CD4-positive, CD25-positive, alpha-beta regulatory T cell (primary cell): ENCODE results near the gene PPT2. TPM values are rescaled to one million over a fixed set of nuclear protein-coding genes. Genes with fewer than 3 reads are reported as not detected.

Experiments
- ATAC-seq, 2 donors: fragments of 150-1000 bp; cut with Tn5 transposase; one replicate each; pipeline ENCODE4 v1.10.0; 2021; ENCODE audit warnings: low read depth in 2 of 2, moderate number of reproducible peaks in 2 of 2, moderate library complexity in 1 of 2
- DNase-seq, 3 donors: peaks; one replicate each; pipeline versions ENCODE4 v3.0.0 to v3.0.0-alpha.2; 2012 to 2022; ENCODE audit warnings: mixed read lengths in 1 of 3
- H3K27ac ChIP-seq: one replicate; pipeline ENCODE4 v1.7.0; 2013; ENCODE audit warnings: mild to moderate bottlenecking, low read length; ENCODE audit not compliant: insufficient read depth, poor library complexity, severe bottlenecking
- H3K27me3 ChIP-seq: one replicate; pipeline ENCODE4 v1.7.0; 2013; ENCODE audit warnings: low read length; ENCODE audit not compliant: control insufficient read depth, insufficient read depth
- H3K36me3 ChIP-seq: one replicate; pipeline ENCODE4 v1.7.0; 2013; ENCODE audit warnings: mild to moderate bottlenecking, low read length, moderate library complexity; ENCODE audit not compliant: control insufficient read depth, insufficient read depth
- H3K4me1 ChIP-seq: 2 replicates; pipeline ENCODE4 v1.7.0; 2013; ENCODE audit warnings: mild to moderate bottlenecking, low read length; ENCODE audit not compliant: insufficient read depth, control insufficient read depth, poor library complexity, severe bottlenecking
- H3K4me3 ChIP-seq: one replicate; pipeline ENCODE4 v1.7.0; 2013; ENCODE audit warnings: low read depth, mild to moderate bottlenecking, low read length, moderate library complexity
- H3K9me3 ChIP-seq, 2 experiments: 1 replicate in 1 of 2; 2 replicates in 1 of 2; pipeline ENCODE4 v1.7.0; 2013; ENCODE audit warnings: low read length in 2 of 2, mild to moderate bottlenecking in 1 of 2, moderate library complexity in 1 of 2; ENCODE audit not compliant: control insufficient read depth in 2 of 2
- H3K27ac Mint-ChIP-seq, 3 donors: one replicate each; pipeline ENCODE4 v1.8.0; 2020 to 2022; ENCODE audit warnings: mild to moderate bottlenecking in 3 of 3, mixed read lengths in 3 of 3, moderate library complexity in 2 of 3
- H3K27me3 Mint-ChIP-seq: one replicate; pipeline ENCODE4 v1.8.0; 2022; ENCODE audit warnings: mild to moderate bottlenecking, mixed read lengths
- H3K36me3 Mint-ChIP-seq: one replicate; pipeline ENCODE4 v1.8.0; 2020; ENCODE audit warnings: mixed read lengths
- H3K4me1 Mint-ChIP-seq, 4 donors: one replicate each; pipeline ENCODE4 v1.8.0; 2020 to 2022; ENCODE audit warnings: mixed read lengths in 4 of 4, mild to moderate bottlenecking in 1 of 4
- H3K4me3 Mint-ChIP-seq, 4 donors: one replicate each; pipeline ENCODE4 v1.8.0; 2020 to 2022; ENCODE audit warnings: mild to moderate bottlenecking in 4 of 4, mixed read lengths in 4 of 4, moderate library complexity in 3 of 4
- H3K9me3 Mint-ChIP-seq, 7 donors: one replicate each; pipeline ENCODE4 v1.8.0; 2020 to 2022; ENCODE audit warnings: mixed read lengths in 7 of 7, mild to moderate bottlenecking in 3 of 7, moderate library complexity in 2 of 7
- polyA plus RNA-seq, 4 donors: library from polyadenylated mRNA; unstranded; fragments of 300-500 nt; fragmentation: Illumina TruSeq; gene quantifications; one replicate each; pipeline ENCODE4 v1.2.3, GENCODE V29; 2021
- total RNA-seq: library from RNA; stranded (reverse); gene quantifications from one replicate; pipeline ENCODE4 v1.2.3, GENCODE V29; 2022

Gene PPT2
- total and polyA plus RNA-seq, 5 donors from 2014 or later = 3.1 to 6.2 (median 5.1) TPM

- Histone ChIP-seq H3K36me3 (peaks cover 7% of the 10 kb centered on the region), H3K9me3 (no peaks in the 10 kb centered on the region), H3K4me1 (peaks cover 5% of the 10 kb centered on the region), H3K27me3 (peaks cover 2% of the 10 kb centered on the region), H3K4me3 (no peak overlapping the region), H3K27ac (no peak overlapping the region)
- peaks cover 0 to 1% (median 0%) of the 10 kb centered on the region in 7 donors for H3K9me3 Mint-ChIP-seq
- ATAC-seq (no peak), DNase-seq (no peak)
- no peak overlapping the region for H3K4me3 Mint-ChIP-seq
- peak overlapping the region in 1 of 3 donors; percentile 9 for H3K27ac Mint-ChIP-seq
- H3K36me3 Mint-ChIP-seq = peaks cover 7% of the 10 kb centered on the region
- H3K4me1 Mint-ChIP-seq = peaks cover 0 to 24% (median 3%) of the 10 kb centered on the region in 4 donors
- peaks cover 12% of the 10 kb centered on the region for H3K27me3 Mint-ChIP-seq
These were observed 43.3 kb upstream of the PPT2 start for GRCh38 chr6:32110632-32111031.

GRCh38 chr6:32111424-32112066 is 42.4 kb upstream of the PPT2 start:
- peak overlapping the region; percentile 9 to 66 (median 42) for H3K27ac Mint-ChIP-seq
- H3K9me3 ChIP-seq = no peaks in the 10 kb centered on the region
- DNase-seq (no peak), ATAC-seq (no peak)
- peaks cover 0 to 24% (median 3%) of the 10 kb centered on the region in 4 donors for H3K4me1 Mint-ChIP-seq
- H3K4me3 Mint-ChIP-seq = no peak overlapping the region
- H3K4me3 ChIP-seq = no peak overlapping the region
- H3K9me3 Mint-ChIP-seq = peaks cover 0 to 1% (median 0%) of the 10 kb centered on the region in 7 donors
- peaks cover 16% of the 10 kb centered on the region for H3K36me3 ChIP-seq
- peaks cover 4% of the 10 kb centered on the region for H3K27me3 Mint-ChIP-seq
- no peak overlapping the region for H3K27ac ChIP-seq
- H3K36me3 Mint-ChIP-seq = peaks cover 9% of the 10 kb centered on the region
- peaks cover 5% of the 10 kb centered on the region for H3K4me1 ChIP-seq
- H3K27me3 ChIP-seq = no peaks in the 10 kb centered on the region

GRCh38 chr6:32112431-32112980 is 41.4 kb upstream of the PPT2 start:
- no peaks in the 10 kb centered on the region for H3K27me3 ChIP-seq
- H3K27ac Mint-ChIP-seq = peak overlapping the region; percentile 1 to 66 (median 62)
- no peak overlapping the region for H3K27ac ChIP-seq
- H3K4me1 Mint-ChIP-seq = peaks cover 0 to 23% (median 3%) of the 10 kb centered on the region in 4 donors
- H3K4me1 ChIP-seq = peaks cover 5% of the 10 kb centered on the region
- H3K4me3 ChIP-seq = no peak overlapping the region
- H3K9me3 ChIP-seq = no peaks in the 10 kb centered on the region
- H3K9me3 Mint-ChIP-seq = peaks cover 0 to 1% (median 0%) of the 10 kb centered on the region in 7 donors
- ATAC-seq (no peak), DNase-seq (no peak)
- H3K4me3 Mint-ChIP-seq = no peak overlapping the region
- H3K36me3 ChIP-seq = peaks cover 25% of the 10 kb centered on the region
- H3K27me3 Mint-ChIP-seq = peaks cover 4% of the 10 kb centered on the region
- H3K36me3 Mint-ChIP-seq = peaks cover 12% of the 10 kb centered on the region

GRCh38 chr6:32113386-32114352 is 40.3 kb upstream of the PPT2 start:
- peak overlapping the region; percentile 16 to 91 (median 55) for H3K27ac Mint-ChIP-seq

GRCh38 chr6:32114796-32115195 is 39.1 kb upstream of the PPT2 start:
- no peak overlapping the region for H3K4me3 Mint-ChIP-seq
- peaks cover 45% of the 10 kb centered on the region for H3K36me3 ChIP-seq
- peaks cover 2% of the 10 kb centered on the region for H3K27me3 Mint-ChIP-seq
- peaks cover 0 to 15% (median 14%) of the 10 kb centered on the region in 4 donors for H3K4me1 Mint-ChIP-seq
- no peak overlapping the region for H3K4me3 ChIP-seq
- H3K4me1 ChIP-seq = no peaks in the 10 kb centered on the region
- no peak overlapping the region for H3K27ac ChIP-seq
- no peak for DNase-seq
- no peaks in the 10 kb centered on the region for H3K27me3 ChIP-seq
- H3K36me3 Mint-ChIP-seq = peaks cover 24% of the 10 kb centered on the region
- H3K9me3 Mint-ChIP-seq = no peaks in the 10 kb centered on the region
- H3K27ac Mint-ChIP-seq = peak overlapping the region in 1 of 3 donors; percentile 65
- no peaks in the 10 kb centered on the region for H3K9me3 ChIP-seq
- no peak for ATAC-seq

More at GRCh38 chr6:32113386-32114352, 40.3 kb upstream of the PPT2 start:
- Mint-ChIP-seq H3K36me3 (peaks cover 14% of the 10 kb centered on the region), H3K4me3 (no peak overlapping the region), H3K9me3 (peaks cover 0 to 1% (median 0%) of the 10 kb centered on the region in 7 donors), H3K27me3 (peaks cover 4% of the 10 kb centered on the region), H3K4me1 (peaks cover 0 to 12% (median 5%) of the 10 kb centered on the region in 4 donors)
- H3K4me1 ChIP-seq = peaks cover 5% of the 10 kb centered on the region
- H3K4me3 ChIP-seq = no peak overlapping the region
- H3K36me3 ChIP-seq = peaks cover 35% of the 10 kb centered on the region
- no peak overlapping the region for H3K27ac ChIP-seq
- DNase-seq = no peak
- no peak for ATAC-seq
- no peaks in the 10 kb centered on the region for H3K9me3 ChIP-seq
- H3K27me3 ChIP-seq = no peaks in the 10 kb centered on the region

- Histone ChIP-seq H3K4me3 (no peak overlapping the region), H3K9me3 (no peaks in the 10 kb centered on the region), H3K4me1 (no peaks in the 10 kb centered on the region), H3K36me3 (peaks cover 49% of the 10 kb centered on the region), H3K27ac (no peak overlapping the region), H3K27me3 (no peaks in the 10 kb centered on the region)
- DNase-seq (no peak), ATAC-seq (no peak)
- peaks cover 0 to 15% (median 13%) of the 10 kb centered on the region in 4 donors for H3K4me1 Mint-ChIP-seq
- no peaks in the 10 kb centered on the region for H3K9me3 Mint-ChIP-seq
- H3K36me3 Mint-ChIP-seq = peaks cover 25% of the 10 kb centered on the region
- H3K27me3 Mint-ChIP-seq = no peaks in the 10 kb centered on the region
- no peak overlapping the region for H3K4me3 Mint-ChIP-seq
- H3K27ac Mint-ChIP-seq = peak overlapping the region in 1 of 3 donors; percentile 40
These were observed 38.3 kb upstream of the PPT2 start for GRCh38 chr6:32115623-32116022.

- H3K4me1 ChIP-seq = no peaks in the 10 kb centered on the region
- H3K4me3 Mint-ChIP-seq = no peak overlapping the region
These were observed 37.3 kb upstream of the PPT2 start for GRCh38 chr6:32116674-32117073.

More at GRCh38 chr6:32116674-32117073, 37.3 kb upstream of the PPT2 start:
- Mint-ChIP-seq H3K36me3 (peaks cover 32% of the 10 kb centered on the region), H3K27me3 (no peaks in the 10 kb centered on the region), H3K9me3 (peaks cover 0 to under 1% (median 0%) of the 10 kb centered on the region in 7 donors), H3K27ac (no peak overlapping the region), H3K4me1 (peaks cover 0 to 15% (median 13%) of the 10 kb centered on the region in 4 donors)
- ATAC-seq = no peak
- Histone ChIP-seq H3K4me3 (no peak overlapping the region), H3K27ac (no peak overlapping the region), H3K27me3 (no peaks in the 10 kb centered on the region), H3K9me3 (no peaks in the 10 kb centered on the region), H3K36me3 (peaks cover 60% of the 10 kb centered on the region)
- DNase-seq = peak in 1 of 3 donors; percentile 16
